A673 (cell line): Measurements from ENCODE around the gene ATP1B2. TPM values are rescaled to one million over a fixed set of nuclear protein-coding genes. Genes with fewer than 3 reads are reported as not detected.
A peak's percentile ranks its signal among the peaks of the same experiment; 100 is the strongest.
"Not testable (repeated sequence)": the region's sequence is repeated elsewhere in the genome, so short reads cannot be mapped to it uniquely, and the experiment has no call there.

Experiments used
- BruUV-seq: library from RNA; stranded (reverse); fragments of 400-500 nt; replicated peaks from 2 replicates; lab custom pipeline; 2021; lab: Mats Ljungman, UMichigan
- CTCF ChIA-PET: fragments of 300-600 bp; sonication (Branson Sonifier 250); formaldehyde crosslinking; loops from one replicate; lab custom pipeline; 2022; ENCODE audit warnings: antibody characterized with exemption; lab: Charles Lee
- POLR2A ChIA-PET: fragments of 300-600 bp; sonication (Branson Sonifier 250); formaldehyde crosslinking; loops from one replicate; lab custom pipeline; 2022; ENCODE audit warnings: antibody characterized with exemption; ENCODE audit not compliant: low non-redundant PET; lab: Charles Lee
- DNase-seq: peaks from one replicate; pipeline ENCODE4 v3.0.0-alpha.2; 2015; ENCODE audit warnings: low spot score
- H3K27ac ChIP-seq: fragments of 200-600 bp; sonication (generic); 2 replicates; pipeline ENCODE4 v1.5.1; 2016; ENCODE audit warnings: mixed run types, low read depth, mild to moderate bottlenecking, mixed read lengths, antibody characterized with exemption, low read length; ENCODE audit not compliant: poor library complexity, severe bottlenecking
- H3K27me3 ChIP-seq: fragments of 200-600 bp; sonication (generic); replicated peaks from 2 replicates; pipeline ENCODE4 v1.6.1; 2017; ENCODE audit warnings: mixed run types, low read depth, mild to moderate bottlenecking, mixed read lengths, antibody characterized with exemption, low read length; ENCODE audit not compliant: insufficient read depth, poor library complexity
- H3K36me3 ChIP-seq: fragments of 200-600 bp; sonication (generic); 2 replicates; pipeline ENCODE4 v1.6.1; 2016; ENCODE audit warnings: mixed run types, mild to moderate bottlenecking, mixed read lengths, antibody characterized with exemption, low read length; ENCODE audit not compliant: insufficient read depth, poor library complexity, severe bottlenecking
- H3K4me1 ChIP-seq: fragments of 200-600 bp; sonication (generic); 2 replicates; pipeline ENCODE4 v1.6.1; 2017; ENCODE audit warnings: mixed run types, mild to moderate bottlenecking, mixed read lengths, antibody characterized with exemption, low read length; ENCODE audit not compliant: insufficient read depth, poor library complexity, severe bottlenecking
- H3K4me3 ChIP-seq: fragments of 200-600 bp; sonication (generic); 2 replicates; pipeline ENCODE4 v1.5.1; 2016; ENCODE audit warnings: low read depth, mixed run types, mild to moderate bottlenecking, mixed read lengths, low read length; ENCODE audit not compliant: poor library complexity, severe bottlenecking
- H3K9me3 ChIP-seq: fragments of 200-600 bp; sonication (generic); 2 replicates; pipeline ENCODE4 v1.6.1; 2016; ENCODE audit warnings: mixed run types, low read depth, mild to moderate bottlenecking, mixed read lengths, antibody characterized with exemption, low read length; ENCODE audit not compliant: poor library complexity, severe bottlenecking
- CTCF ChIP-seq: fragments of 300-800, 200-600 bp; sonication (generic); conservative IDR thresholded peaks from 2 replicates; pipeline ENCODE4 v1.5.1; 2017; ENCODE audit warnings: low read depth, mild to moderate bottlenecking, antibody characterized with exemption, low read length, moderate library complexity, mixed read lengths
- EZH2 ChIP-seq: fragments of 200-600 bp; sonication (generic); IDR thresholded peaks from 2 replicates; pipeline ENCODE4 v1.6.1; 2017; ENCODE audit warnings: borderline replicate concordance, low read depth, mild to moderate bottlenecking, mixed read lengths, antibody characterized with exemption, low read length; ENCODE audit not compliant: poor library complexity, severe bottlenecking
- intact Hi-C: fragments of 100-400 bp; cut with micrococcal nuclease; formaldehyde crosslinking; loops from one replicate; pipeline ENCODE4 v1.10.0; 2022; ENCODE audit not compliant: unreplicated experiment
- total RNA-seq: library from RNA; stranded (reverse); gene quantifications from 2 replicates; pipeline ENCODE4 v1.2.3, GENCODE V29; 2021

Gene ATP1B2
- total RNA-seq, 1 experiment from 2014 or later: 3.5 TPM

GRCh38 chr17:7620835-7621234 is 29.9 kb upstream of the ATP1B2 start:
- POLR2A ChIA-PET: no interaction called here
- CTCF ChIA-PET: interaction anchor here (0.7 kb wide), 1 partner anchor 106 kb away, joined by 4 read pairs; no protein-coding TSS in a partner anchor

GRCh38 chr17:7623661-7624060 is 27.1 kb upstream of the ATP1B2 start:
- TF ChIP-seq EZH2: no peak
- no peak for TF ChIP-seq CTCF
- DNase-seq: no peak
- intact Hi-C loops: no loop called here
- ChIA-PET CTCF (no interaction called here), POLR2A (no interaction called here)
- BruUV-seq: no TSS peak
- no peak overlapping the region for H3K27ac ChIP-seq
- no peaks in the 10 kb centered on the region for H3K4me1 ChIP-seq
- no peaks in the 10 kb centered on the region for H3K9me3 ChIP-seq
- H3K27me3 ChIP-seq: no peaks in the 10 kb centered on the region
- H3K4me3 ChIP-seq: no peak overlapping the region
- no peaks in the 10 kb centered on the region for H3K36me3 ChIP-seq

More at GRCh38 chr17:7620835-7621234, 29.9 kb upstream of the ATP1B2 start:
- no peaks in the 10 kb centered on the region for H3K27me3 ChIP-seq
- TF ChIP-seq CTCF (no peak), EZH2 (no peak)
- intact Hi-C loops: no loop called here
- H3K4me3 ChIP-seq: no peak overlapping the region
- H3K27ac ChIP-seq: no peak overlapping the region
- no peaks in the 10 kb centered on the region for H3K36me3 ChIP-seq
- H3K4me1 ChIP-seq: no peaks in the 10 kb centered on the region
- no TSS peak for BruUV-seq
- no peak for DNase-seq
- H3K9me3 ChIP-seq: no peaks in the 10 kb centered on the region

- POLR2A ChIA-PET: interaction anchor here (0.6 kb wide), 1 partner anchor 221 kb away, joined by 4 read pairs; no protein-coding TSS in a partner anchor
- CTCF ChIA-PET: not testable (repeated sequence)
These were observed 25.0 kb upstream of the ATP1B2 start for GRCh38 chr17:7625749-7626148.

GRCh38 chr17:7626307-7626706 is 24.4 kb upstream of the ATP1B2 start:
- ChIA-PET POLR2A (interaction anchor here (0.6 kb wide), 1 partner anchor 222 kb away, joined by 4 read pairs; no protein-coding TSS in a partner anchor), CTCF (no interaction called here)
- DNase-seq: no peak
- Histone ChIP-seq H3K36me3 (no peaks in the 10 kb centered on the region), H3K4me3 (peak overlapping the region; percentile 94), H3K27ac (peak overlapping the region; percentile 95), H3K4me1 (no peaks in the 10 kb centered on the region), H3K27me3 (no peaks in the 10 kb centered on the region), H3K9me3 (no peaks in the 10 kb centered on the region)
- intact Hi-C loops: loop anchor here (5.0 kb wide), 1 partner anchor 61 kb away; the partner anchor contains the start of genes TP53 and WRAP53
- BruUV-seq: TSS peak; percentile 93
- no peak for TF ChIP-seq EZH2
- TF ChIP-seq CTCF: no peak

More at GRCh38 chr17:7625749-7626148, 25.0 kb upstream of the ATP1B2 start:
- not testable (repeated sequence) for H3K27me3 ChIP-seq, H3K36me3 ChIP-seq, H3K27ac ChIP-seq, DNase-seq, H3K9me3 ChIP-seq, BruUV-seq, H3K4me3 ChIP-seq, H3K4me1 ChIP-seq
- intact Hi-C loops: loop anchor here (5.0 kb wide), 1 partner anchor 62 kb away; the partner anchor contains the start of genes TP53 and WRAP53
